Measurements from ENCODE around the gene PRIM2.
"Not testable (repeated sequence)": the region's sequence is repeated elsewhere in the genome, so short reads cannot be mapped to it uniquely, and the experiment has no call there.

The PRIM2 gene

DNA sequence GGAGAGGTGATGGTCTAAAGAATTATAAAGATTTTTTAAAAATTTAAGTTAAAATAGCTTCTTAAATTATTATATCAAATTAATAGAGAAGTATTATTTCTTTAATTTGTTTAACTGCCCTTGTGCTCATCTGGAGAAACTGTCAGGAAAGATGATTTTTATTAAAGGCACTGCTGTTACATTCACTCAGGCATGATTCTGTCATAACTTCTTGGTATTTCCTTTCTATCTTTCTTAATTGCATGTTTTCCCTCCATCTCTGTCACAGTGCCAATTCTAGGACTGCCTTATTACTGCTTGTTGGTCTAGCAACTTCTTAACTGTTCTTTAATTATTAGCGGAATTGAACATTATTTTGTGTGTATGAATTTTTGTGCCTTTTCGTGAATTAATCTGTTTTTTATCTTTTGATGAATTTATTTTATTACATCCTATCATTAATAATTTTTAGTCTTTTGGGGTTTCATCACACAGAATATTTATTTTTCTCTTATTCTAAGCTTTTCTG, 47.7 kb downstream of the PRIM2 start:
- not testable (repeated sequence) for DNase-seq (ENCODE audit: low read depth, low spot score)

- DNase-seq (ENCODE audit: low read depth, low spot score) = not testable (repeated sequence)
Observed at GRCh38 chr6:57368965-57369731, 51.7 kb downstream of the PRIM2 start.

DNA sequence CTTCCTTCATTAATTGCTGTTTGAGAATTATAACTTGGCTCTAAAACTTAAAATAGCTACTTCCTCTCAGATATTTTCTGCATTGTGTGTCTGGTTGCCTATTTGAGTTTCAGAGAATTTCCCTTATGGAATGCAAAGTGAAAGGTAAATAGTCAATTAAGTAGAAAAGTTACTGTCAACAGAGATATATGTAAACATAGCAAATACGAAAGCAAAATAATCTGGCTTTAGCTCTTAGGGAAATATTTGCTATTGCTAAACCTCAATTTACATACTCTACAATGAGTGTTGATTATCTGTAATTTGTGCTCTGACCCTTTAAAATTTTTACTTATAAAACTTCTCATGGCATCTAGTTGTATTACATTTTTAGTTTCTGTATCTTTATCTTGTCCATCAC, 54.3 kb downstream of the PRIM2 start:
- not testable (repeated sequence) for DNase-seq (ENCODE audit: low read depth, low spot score)

DNA sequence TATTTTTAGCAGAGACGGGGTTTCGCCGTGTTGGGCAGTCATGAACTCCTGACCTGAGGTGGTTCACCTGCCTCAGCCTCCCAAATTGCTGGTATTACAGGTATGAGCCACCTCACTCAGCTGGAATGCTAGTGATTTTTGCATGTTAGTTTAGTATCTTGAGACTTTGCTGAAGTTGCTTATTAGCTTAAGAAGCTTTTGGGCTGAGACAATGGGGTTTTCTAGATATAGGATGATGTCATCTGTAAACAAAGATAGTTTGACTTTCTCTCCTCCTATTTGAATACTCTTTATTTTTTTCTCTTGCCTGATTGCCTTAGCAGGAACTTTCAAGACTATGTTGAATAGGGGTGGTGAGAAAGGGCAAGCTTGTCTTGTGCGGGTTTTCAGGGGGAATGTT, 57.3 kb downstream of the PRIM2 start:
- not testable (repeated sequence) for DNase-seq (ENCODE audit: low read depth, low spot score)

GRCh38 chr6:57376083-57376482, 58.7 kb downstream of the PRIM2 start:
- not testable (repeated sequence) for DNase-seq (ENCODE audit: low read depth, low spot score)

DNA sequence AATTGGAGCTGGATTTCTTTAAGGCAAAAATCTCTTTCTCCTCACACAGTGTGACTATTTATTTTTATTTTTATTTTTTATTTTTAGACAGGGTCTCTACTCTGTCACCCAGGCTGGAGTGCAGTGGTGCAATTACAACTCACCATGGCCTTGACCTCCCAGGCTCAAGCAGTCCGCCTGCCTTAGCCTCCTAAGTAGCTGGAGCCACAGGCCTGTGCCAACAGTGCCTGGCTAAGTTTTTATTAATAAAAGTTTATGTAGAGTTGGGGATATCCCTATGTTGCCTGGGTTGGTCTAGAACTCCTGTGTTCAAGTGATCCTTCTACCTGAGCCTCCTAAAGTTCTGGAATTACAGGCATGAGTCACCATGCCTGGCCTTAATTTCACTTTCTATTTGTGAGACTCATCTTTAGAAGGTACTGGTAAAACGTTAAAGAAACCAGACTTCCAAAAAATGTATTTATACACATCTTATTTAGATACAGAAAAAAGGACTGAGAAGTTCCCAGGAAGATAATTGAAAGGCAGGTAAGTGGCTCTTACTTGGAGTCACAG, 71.7 kb downstream of the PRIM2 start:
- DNase-seq (ENCODE audit: low read depth, low spot score) = not testable (repeated sequence)

- not testable (repeated sequence) for DNase-seq (ENCODE audit: low read depth, low spot score)
Observed at GRCh38 chr6:57390818-57391217, 73.4 kb downstream of the PRIM2 start.

- DNase-seq (ENCODE audit: low read depth, low spot score) = not testable (repeated sequence)
Observed at GRCh38 chr6:57392047-57392446, 74.6 kb downstream of the PRIM2 start.

DNA sequence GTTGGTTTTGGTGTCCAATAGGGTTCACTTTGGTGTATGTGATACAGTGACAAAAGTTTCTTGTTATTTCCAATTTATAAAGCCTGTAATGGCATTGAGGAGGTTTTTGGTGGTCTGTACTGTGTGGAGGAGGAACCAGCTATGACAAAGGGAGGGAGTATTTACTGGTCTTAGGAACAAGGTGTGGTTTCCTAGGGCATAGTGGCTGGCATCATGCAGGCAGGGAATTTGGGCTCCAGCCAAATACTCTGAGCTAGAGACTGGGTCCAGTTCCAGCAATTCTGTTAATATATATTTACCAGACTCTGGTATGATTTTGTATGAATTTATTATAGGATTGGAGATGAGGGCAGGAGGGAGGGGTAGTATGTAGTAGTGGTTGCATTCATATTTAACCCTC, 101.9 kb downstream of the PRIM2 start:
- not testable (repeated sequence) for DNase-seq (ENCODE audit: low read depth, low spot score)

DNA sequence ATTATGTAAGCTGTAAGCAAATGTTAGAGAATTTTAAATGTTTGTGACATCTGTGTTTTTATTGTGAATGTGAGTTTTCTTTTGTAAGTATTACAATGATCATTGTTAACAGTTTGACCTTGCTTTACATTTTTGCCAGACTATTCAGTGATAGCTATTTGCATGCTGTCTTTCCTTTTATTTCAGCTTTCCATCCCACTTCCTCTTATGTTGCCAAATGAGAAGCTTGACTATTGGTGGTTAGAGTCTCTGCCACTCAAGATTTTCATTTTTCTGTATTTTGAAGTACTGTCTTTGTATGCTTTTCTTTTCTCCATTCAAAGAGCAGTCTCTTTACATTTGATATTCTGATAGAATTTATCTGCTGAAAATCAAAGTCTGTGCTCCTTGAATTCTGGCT, 104.1 kb downstream of the PRIM2 start:
- DNase-seq (ENCODE audit: low read depth, low spot score) = no peak

GRCh38 chr6:57423468-57423867, 106.0 kb downstream of the PRIM2 start:
- DNase-seq (ENCODE audit: low read depth, low spot score) = no peak

DNA sequence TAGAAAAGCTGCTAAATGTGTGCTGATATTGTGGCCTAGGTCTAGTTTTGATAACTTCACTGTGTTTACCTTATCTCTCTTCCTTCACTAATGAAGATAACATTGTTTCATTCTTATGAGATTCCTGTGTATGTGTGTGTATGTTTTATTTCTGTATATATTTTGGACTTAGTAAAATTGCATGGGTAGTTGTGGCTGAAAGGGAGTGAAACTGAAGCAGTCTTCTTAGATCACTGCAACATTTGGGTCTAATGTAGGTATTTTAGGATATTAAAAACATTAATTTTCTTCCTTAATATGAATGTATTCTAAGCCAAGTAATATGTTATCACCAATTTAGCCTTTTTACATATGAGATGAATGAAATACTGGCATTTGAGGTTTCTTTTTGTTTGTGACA, 114.3 kb downstream of the PRIM2 start:
- not testable (repeated sequence) for DNase-seq (ENCODE audit: low read depth, low spot score)

DNA sequence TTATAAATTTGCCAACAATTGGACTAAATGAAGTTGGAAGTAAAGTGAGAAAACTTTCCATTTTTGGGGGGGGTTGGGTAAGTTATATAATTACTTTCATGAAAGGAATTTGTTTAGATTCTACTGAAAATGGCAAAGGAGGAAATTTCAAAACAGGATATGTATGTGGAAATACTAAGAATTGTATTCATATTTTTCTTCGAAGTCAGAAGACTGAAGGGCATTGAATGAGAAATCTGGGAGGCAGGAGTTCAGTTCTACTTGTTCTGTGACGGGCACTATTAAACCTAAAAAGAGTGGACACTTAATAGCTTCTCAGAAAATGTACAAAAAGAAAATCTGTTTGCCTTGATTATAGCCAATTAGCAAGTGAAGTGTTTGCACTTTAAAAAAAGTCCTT, 114.7 kb downstream of the PRIM2 start:
- DNase-seq (ENCODE audit: low read depth, low spot score) = no peak

- no peak for DNase-seq (ENCODE audit: low read depth, low spot score)
Observed at GRCh38 chr6:57432919-57433684, 115.7 kb downstream of the PRIM2 start.

DNA sequence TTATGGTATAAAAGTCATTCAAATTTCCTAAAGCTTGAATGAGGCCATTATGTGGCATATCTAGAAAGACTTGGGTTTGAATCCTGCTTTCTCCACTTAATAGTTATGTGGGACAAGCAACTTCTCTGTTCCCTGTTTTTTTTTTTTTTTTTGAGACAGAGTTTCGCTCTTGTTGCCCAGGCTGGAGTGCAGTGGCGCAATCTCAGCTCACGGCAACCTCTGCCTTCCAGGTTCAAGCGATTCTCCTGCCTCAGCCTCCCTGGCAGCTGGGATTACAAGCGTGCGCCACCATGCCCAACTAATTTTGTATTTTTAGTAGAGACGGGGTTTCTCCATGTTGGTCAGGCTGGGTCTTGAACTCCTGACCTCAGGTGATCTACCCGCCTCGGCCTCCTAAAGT, 116.4 kb downstream of the PRIM2 start:
- not testable (repeated sequence) for DNase-seq (ENCODE audit: low read depth, low spot score)

GRCh38 chr6:57434944-57435343, 117.5 kb downstream of the PRIM2 start:
- DNase-seq (ENCODE audit: low read depth, low spot score) = no peak

GRCh38 chr6:57435475-57436160, 118.2 kb downstream of the PRIM2 start:
- DNase-seq (ENCODE audit: low read depth, low spot score) = no peak

GRCh38 chr6:57440735-57441134, 123.3 kb downstream of the PRIM2 start:
- DNase-seq (ENCODE audit: low read depth, low spot score) = not testable (repeated sequence)

DNA sequence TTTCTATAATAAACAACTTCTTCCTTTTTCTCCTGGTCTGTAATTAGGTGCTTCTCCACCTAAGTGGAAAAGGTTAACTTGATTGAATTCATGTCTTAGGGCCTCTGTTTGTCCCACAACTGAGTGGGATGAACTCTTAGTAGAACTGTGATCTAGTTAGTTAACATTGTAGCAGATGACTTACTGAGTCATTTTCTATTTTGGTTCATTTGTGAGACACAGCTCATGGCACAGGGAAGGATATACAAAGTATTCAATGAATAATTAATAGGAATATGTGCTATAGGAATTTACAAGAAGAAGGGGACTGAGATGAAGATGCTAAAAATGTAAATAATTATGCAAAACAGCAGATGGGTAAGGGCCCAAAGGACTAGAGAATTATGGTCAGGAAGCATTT, 124.7 kb downstream of the PRIM2 start:
- not testable (repeated sequence) for DNase-seq (ENCODE audit: low read depth, low spot score)

- not testable (repeated sequence) for DNase-seq (ENCODE audit: low read depth, low spot score)
Observed at GRCh38 chr6:57443181-57443580, 125.8 kb downstream of the PRIM2 start.

- not testable (repeated sequence) for DNase-seq (ENCODE audit: low read depth, low spot score)
Observed at GRCh38 chr6:57444787-57445186, 127.4 kb downstream of the PRIM2 start.

DNA sequence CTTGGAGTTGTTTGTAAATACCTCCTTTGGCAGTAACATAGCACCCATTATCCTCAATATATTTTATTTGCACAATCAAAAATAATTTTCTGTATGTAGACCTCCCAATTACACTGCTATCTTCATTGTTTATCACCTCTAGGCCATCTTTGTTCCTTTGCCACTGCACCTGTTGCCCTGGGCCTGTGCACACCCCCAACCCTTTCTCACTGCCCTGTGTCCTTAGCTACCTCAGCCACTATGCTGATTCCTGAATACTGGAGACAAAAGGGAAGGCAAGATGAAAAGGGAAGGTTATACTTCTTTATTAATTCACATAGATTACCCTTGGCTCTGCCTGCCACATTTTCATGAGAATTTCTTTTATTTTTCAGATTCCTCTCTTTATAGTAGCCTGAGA, 127.9 kb downstream of the PRIM2 start:
- DNase-seq (ENCODE audit: low read depth, low spot score) = not testable (repeated sequence)
